H1 (cell line): ENCODE results near the gene CACUL1. TPM values are rescaled to one million over a fixed set of nuclear protein-coding genes. Genes with fewer than 3 reads are reported as not detected.

Experiments used
- CTCF ChIA-PET: fragments of 300-600 bp; sonication (Branson Sonifier 250); formaldehyde crosslinking; loops from one replicate; lab custom pipeline; 2021; ENCODE audit not compliant: partially characterized antibody; lab: Charles Lee
- POLR2A ChIA-PET: fragments of 300-600 bp; sonication (Branson Sonifier 250); formaldehyde crosslinking; loops from one replicate; lab custom pipeline; 2021; ENCODE audit warnings: inconsistent platforms; ENCODE audit not compliant: partially characterized antibody; lab: Charles Lee
- DNase-seq, 2 experiments: peaks; one replicate each; pipeline versions ENCODE4 v3.0.0 to v3.0.0-alpha.2; 2010 to 2022; ENCODE audit warnings: low spot score in 2 of 2, low read depth in 1 of 2, mixed read lengths in 1 of 2
- FAIRE-seq: peaks from 2 replicates; lab custom pipeline; 2011; peaks lifted over from hg19 to GRCh38; lab: Jason Lieb, UNC
- H2AFZ ChIP-seq: 2 replicates; pipeline ENCODE4 v1.8.1; 2012; ENCODE audit warnings: low read length, inconsistent platforms
- H2AK5ac ChIP-seq: 2 replicates; pipeline ENCODE4 v1.6.1; 2013; ENCODE audit warnings: low read depth, low read length
- H2BK120ac ChIP-seq: replicated peaks from 2 replicates; pipeline ENCODE3; 2013; ENCODE audit warnings: low read depth, low read length, inconsistent platforms
- H2BK12ac ChIP-seq: 2 replicates; pipeline ENCODE4 v1.6.1; 2013; ENCODE audit warnings: low read depth, low read length
- H2BK15ac ChIP-seq: 2 replicates; pipeline ENCODE4 v1.6.1; 2013; ENCODE audit warnings: low read length
- H2BK20ac ChIP-seq: 2 replicates; pipeline ENCODE4 v1.6.1; 2013; ENCODE audit warnings: low read length
- H2BK5ac ChIP-seq: 2 replicates; pipeline ENCODE4 v1.6.1; 2013; ENCODE audit warnings: low read depth, low read length
- H3K14ac ChIP-seq: 2 replicates; pipeline ENCODE4 v1.6.1; 2013; ENCODE audit warnings: inconsistent platforms; ENCODE audit not compliant: insufficient read length
- H3K18ac ChIP-seq: 2 replicates; pipeline ENCODE4 v1.6.1; 2013; ENCODE audit warnings: low read length; ENCODE audit errors: extremely low read depth
- H3K23ac ChIP-seq: 2 replicates; pipeline ENCODE4 v1.6.1; 2013; ENCODE audit warnings: inconsistent platforms; ENCODE audit not compliant: insufficient read length
- H3K23me2 ChIP-seq: 2 replicates; pipeline ENCODE4 v1.6.1; 2013; ENCODE audit warnings: low read depth, low read length
- H3K27ac ChIP-seq: 2 replicates; pipeline ENCODE4 v1.6.1; 2011; ENCODE audit warnings: low read depth, low read length, inconsistent platforms
- H3K27me3 ChIP-seq, 4 experiments: replicated peaks in 1 of 4; 1 replicate in 1 of 4; 2 replicates in 3 of 4; pipeline versions ENCODE4 v1.6.1 to v1.8.1; 2011 to 2013; ENCODE audit warnings: low read length in 3 of 4, mild to moderate bottlenecking in 3 of 4, inconsistent platforms in 2 of 4, mixed read lengths in 2 of 4, moderate library complexity in 1 of 4; ENCODE audit not compliant: control insufficient read depth in 3 of 4, insufficient read depth in 3 of 4; ENCODE audit errors: extremely low read depth in 1 of 4
- H3K36me3 ChIP-seq, 4 experiments: 2 replicates each; pipeline versions ENCODE4 v1.6.1 to v1.8.1; 2011 to 2013; ENCODE audit warnings: mild to moderate bottlenecking in 4 of 4, low read length in 3 of 4, moderate library complexity in 2 of 4, control low read depth in 1 of 4, inconsistent platforms in 1 of 4; ENCODE audit not compliant: insufficient read depth in 4 of 4, control insufficient read depth in 2 of 4
- H3K4ac ChIP-seq: replicated peaks from 2 replicates; pipeline ENCODE3; 2013; ENCODE audit warnings: low read length, low read depth, mixed read lengths, inconsistent platforms; ENCODE audit not compliant: insufficient read length
- H3K4me1 ChIP-seq, 4 experiments: replicated peaks in 1 of 4; 1 replicate in 1 of 4; 2 replicates in 3 of 4; pipeline versions ENCODE4 v1.6.1 to v1.8.1; 2011 to 2013; ENCODE audit warnings: low read length in 3 of 4, inconsistent platforms in 2 of 4, mixed read lengths in 1 of 4; ENCODE audit not compliant: insufficient read depth in 4 of 4, control insufficient read depth in 3 of 4
- H3K4me2 ChIP-seq, 2 experiments: 2 replicates each; pipeline versions ENCODE4 v1.6.1 to v1.8.1; 2011 to 2013; ENCODE audit warnings: low read depth in 2 of 2, low read length in 2 of 2, control low read depth in 1 of 2, inconsistent platforms in 1 of 2, mild to moderate bottlenecking in 1 of 2; ENCODE audit not compliant: insufficient read depth in 1 of 2
- H3K4me3 ChIP-seq, 4 experiments: fragments of 200-600, 300-600 bp in 1 of 4; sonication (generic), shearing (Covaris generic), sonication (Bioruptor Twin) in 1 of 4; 2 replicates each; pipeline versions ENCODE4 v1.5.1 to v1.8.1; 2011 to 2016; ENCODE audit warnings: low read length in 4 of 4, low read depth in 3 of 4, control low read depth in 2 of 4, inconsistent platforms in 2 of 4, mild to moderate bottlenecking in 2 of 4, mixed read lengths in 1 of 4, moderate library complexity in 1 of 4; ENCODE audit not compliant: insufficient read depth in 2 of 4; ENCODE audit errors: extremely low read depth in 1 of 4
- H3K56ac ChIP-seq: replicated peaks from 2 replicates; pipeline ENCODE3; 2013; ENCODE audit warnings: low read depth, mild to moderate bottlenecking, mixed read lengths, low read length, inconsistent platforms; ENCODE audit not compliant: insufficient read length
- H3K79me1 ChIP-seq: 2 replicates; pipeline ENCODE4 v1.6.1; 2013; ENCODE audit warnings: low read depth, low read length, control low read depth
- H3K79me2 ChIP-seq, 2 experiments: 2 replicates each; pipeline versions ENCODE4 v1.6.1 to v1.8.1; 2012 to 2013; ENCODE audit warnings: low read length in 2 of 2, mild to moderate bottlenecking in 2 of 2, inconsistent platforms in 1 of 2; ENCODE audit not compliant: insufficient read depth in 2 of 2, control insufficient read depth in 1 of 2
- H3K9ac ChIP-seq, 4 experiments: replicated peaks in 1 of 4; 1 replicate in 1 of 4; 2 replicates in 3 of 4; pipeline versions ENCODE4 v1.6.1 to v1.8.1; 2011 to 2013; ENCODE audit warnings: low read depth in 3 of 4, low read length in 3 of 4, control low read depth in 2 of 4, mild to moderate bottlenecking in 2 of 4, moderate library complexity in 2 of 4, inconsistent platforms in 1 of 4; ENCODE audit errors: extremely low read depth in 1 of 4
- H3K9me3 ChIP-seq, 2 experiments: 2 replicates each; pipeline versions ENCODE4 v1.6.1 to v1.8.1; 2012 to 2013; ENCODE audit warnings: mild to moderate bottlenecking in 2 of 2, moderate library complexity in 2 of 2, control low read depth in 1 of 2, inconsistent platforms in 1 of 2, low read depth in 1 of 2, low read length in 1 of 2, mixed read lengths in 1 of 2; ENCODE audit not compliant: insufficient read depth in 2 of 2
- H4K20me1 ChIP-seq, 2 experiments: replicated peaks in 1 of 2; 2 replicates each; pipeline versions ENCODE3 to v1.8.1; 2011 to 2013; ENCODE audit warnings: inconsistent platforms in 2 of 2, low read length in 2 of 2, mild to moderate bottlenecking in 1 of 2; ENCODE audit not compliant: insufficient read depth in 2 of 2, control insufficient read depth in 1 of 2
- H4K5ac ChIP-seq: 2 replicates; pipeline ENCODE4 v1.6.1; 2013; ENCODE audit warnings: low read length, low read depth, mixed read lengths, inconsistent platforms; ENCODE audit not compliant: insufficient read length
- H4K8ac ChIP-seq: 2 replicates; pipeline ENCODE4 v1.8.0; 2013; ENCODE audit warnings: mild to moderate bottlenecking, moderate library complexity, low read length, inconsistent platforms; ENCODE audit not compliant: insufficient read depth; ENCODE audit errors: extremely low read depth
- H4K91ac ChIP-seq: replicated peaks from 2 replicates; pipeline ENCODE3; 2013; ENCODE audit warnings: low read length, mixed read lengths, inconsistent platforms; ENCODE audit not compliant: insufficient read length
- ATF2 ChIP-seq: IDR thresholded peaks from 2 replicates; pipeline ENCODE4 v1.6.1; 2012; ENCODE audit warnings: low read length, inconsistent platforms
- ATF3 ChIP-seq: IDR thresholded peaks from 2 replicates; pipeline ENCODE4 v1.6.1; 2011; ENCODE audit warnings: low read depth, mild to moderate bottlenecking, low read length; ENCODE audit not compliant: insufficient read depth
- EGR1 ChIP-seq: IDR thresholded peaks from 2 replicates; pipeline ENCODE4 v1.6.1; 2011; ENCODE audit warnings: low read depth, low read length, borderline replicate concordance
- GTF2F1 ChIP-seq: IDR thresholded peaks from 2 replicates; pipeline ENCODE4 v1.6.1; 2012; ENCODE audit warnings: low read depth, low read length, improper control_type of control experiment, borderline replicate concordance
- SIN3A ChIP-seq, 2 experiments: IDR thresholded peaks in 1 of 2; conservative IDR thresholded peaks in 1 of 2; 2 replicates each; pipeline ENCODE4 v1.6.1; 2011 to 2012; ENCODE audit warnings: low read length in 2 of 2, improper control_type of control experiment in 1 of 2, low read depth in 1 of 2, mild to moderate bottlenecking in 1 of 2
- TEAD4 ChIP-seq: IDR thresholded peaks from 2 replicates; pipeline ENCODE4 v1.6.1; 2012; ENCODE audit warnings: low read depth, low read length, inconsistent platforms, mixed read lengths
- ZNF274 ChIP-seq: IDR thresholded peaks from 2 replicates; pipeline ENCODE4 v1.7.0; 2012; ENCODE audit warnings: low read length, borderline replicate concordance; ENCODE audit errors: extremely low read depth
- WGBS, 2 experiments: shearing (Covaris generic) in 1 of 2; methylation state at CpG; one replicate each; pipeline versions ENCODE4 v1.1.6 to v1.1.7; 2013 to 2015; ENCODE audit warnings: low lambda C conversion rate in 2 of 2, mixed read lengths in 2 of 2, inconsistent platforms in 1 of 2, low coverage in 1 of 2, missing lambda C conversion rate in 1 of 2; ENCODE audit not compliant: insufficient replicate concordance in 2 of 2, insufficient coverage in 1 of 2, insufficient read length in 1 of 2; ENCODE audit errors: extremely low coverage in 1 of 2, missing lambda C conversion rate in 1 of 2; 5-methylcytosine and 5-hydroxymethylcytosine counted together
- polyA plus RNA-seq, 7 experiments: library from polyadenylated mRNA; depleted of rRNA in 3 of 7; stranded (reverse) in 5 of 7; unstranded in 2 of 7; fragments of >200 nt in 5 of 7; fragments of 200-250 nt in 2 of 7; gene quantifications; 1 replicate in 5 of 7; 2 replicates in 1 of 7; 4 replicates in 1 of 7; pipeline versions ENCODE4 v1.2.1 to v1.2.3, GENCODE V29; 2011 to 2013; ENCODE audit warnings: missing spikeins in 2 of 7, mixed read lengths in 2 of 7
- total RNA-seq: library from RNA; stranded (reverse); fragmentation: NEBNext Ultra II Directional; extraction: Animal tissue kit (Norgen Biotek cat#: 25700); gene quantifications from 2 replicates; pipeline ENCODE4 v1.2.1, GENCODE V29; 2021

CACUL1 gene
- total and polyA plus RNA-seq, 2 of the 8 experiments (the other 6 are each of a cell fraction or from before 2014, with no cell fraction given) = 6.5 to 34.2 TPM

DNA sequence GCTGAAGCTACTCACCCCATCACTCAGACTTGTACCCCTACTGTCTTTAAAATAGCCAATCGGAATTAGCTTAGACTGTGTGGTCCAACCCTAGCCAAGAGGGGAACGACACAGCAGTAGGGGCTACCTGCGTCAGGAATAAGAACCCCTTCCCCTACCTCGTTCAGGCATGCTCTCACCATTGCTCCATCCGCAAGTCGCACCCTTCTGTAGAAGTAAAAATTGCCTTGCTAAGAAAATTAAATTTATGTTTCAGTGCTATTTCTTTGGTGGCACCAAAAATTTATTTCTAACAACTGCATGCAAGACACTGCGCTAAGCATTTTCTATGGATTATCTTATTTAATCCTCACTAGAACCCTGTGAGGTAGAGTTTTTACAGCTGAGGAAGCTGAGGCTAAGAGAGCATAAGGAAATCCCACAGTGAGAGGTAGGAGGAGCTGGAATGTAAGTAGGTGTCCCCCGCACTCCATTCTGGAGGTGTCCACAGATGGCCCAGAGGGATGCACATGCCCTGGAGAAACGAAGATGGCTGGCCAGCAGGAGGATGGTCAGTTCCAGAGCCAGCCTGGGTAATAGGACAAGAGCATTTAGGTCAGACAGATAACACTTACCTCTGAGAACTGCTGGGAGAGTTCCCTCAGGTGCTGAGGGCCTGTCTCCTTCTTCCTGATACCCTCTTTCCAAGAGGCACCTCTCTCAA, 15.3 kb upstream of the CACUL1 start:
- POLR2A ChIA-PET = interaction anchor here (1.1 kb wide), 1 partner anchor 10 kb away, joined by 3 read pairs; no protein-coding TSS in a partner anchor
- H3K9me3 ChIP-seq = no peaks in the 10 kb centered on the region

More for the DNA sequence above, 15.3 kb upstream of the CACUL1 start:
- no peak overlapping the region for H4K5ac ChIP-seq
- H3K4me1 ChIP-seq = no peaks in the 10 kb centered on the region
- CTCF ChIA-PET = interaction anchor here (1.0 to 1.2 kb wide), 2 partner anchors 9 to 80 kb away, joined by 3 read pairs; no protein-coding TSS in a partner anchor
- no peak for DNase-seq
- H2BK20ac ChIP-seq = no peak overlapping the region
- H3K79me1 ChIP-seq = no peaks in the 10 kb centered on the region
- no peak overlapping the region for H3K27ac ChIP-seq
- H3K79me2 ChIP-seq = no peaks in the 10 kb centered on the region
- H3K9ac ChIP-seq = no peak overlapping the region
- H3K4me2 ChIP-seq = no peak overlapping the region
- no peak overlapping the region for H3K4me3 ChIP-seq
- no peak overlapping the region for H2AK5ac ChIP-seq
- no peak overlapping the region for H2BK5ac ChIP-seq
- no peaks in the 10 kb centered on the region for H3K27me3 ChIP-seq
- H4K20me1 ChIP-seq = no peaks in the 10 kb centered on the region
- H3K36me3 ChIP-seq = no peaks in the 10 kb centered on the region
- H2BK12ac ChIP-seq = no peak overlapping the region
- TF ChIP-seq SIN3A (conservative IDR thresholded peaks at IDR 0.05 in 1 of 2, IDR thresholded peaks at IDR 0.05 in 1 of 2; ENCODE audit: low read depth in 1 of 2, low read length in 2 of 2) (no peak), EGR1 (no peak), GTF2F1 (no peak), ATF3 (no peak), TEAD4 (no peak), ZNF274 (no peak), ATF2 (no peak)
- no peak overlapping the region for H2BK15ac ChIP-seq
- no peak overlapping the region for H3K23ac ChIP-seq
- no peak for FAIRE-seq
- H4K8ac ChIP-seq = no peak overlapping the region
- H3K56ac ChIP-seq = no peak overlapping the region
- 90% methylated on average over 9 of the region's 9 CpGs; no CpG with 5 or more reads in 1 of the 2 experiments for WGBS, 2 experiments
- no peak overlapping the region for H2AFZ ChIP-seq
- H4K91ac ChIP-seq = no peak overlapping the region
- H3K18ac ChIP-seq = no peak overlapping the region
- H2BK120ac ChIP-seq = no peak overlapping the region
- no peak overlapping the region for H3K4ac ChIP-seq
- H3K14ac ChIP-seq = no peak overlapping the region
- H3K23me2 ChIP-seq = no peaks in the 10 kb centered on the region
